ES-I3 (cell line): ENCODE results near the gene ATP13A3.

Experiments used
- H3K36me3 ChIP-seq: 2 replicates; pipeline ENCODE4 v1.6.1; 2013; ENCODE audit warnings: mild to moderate bottlenecking, low read length, control low read depth, moderate library complexity; ENCODE audit not compliant: insufficient read depth
- H3K4me1 ChIP-seq: 2 replicates; pipeline ENCODE4 v1.6.1; 2013; ENCODE audit warnings: mild to moderate bottlenecking, control low read depth, low read length; ENCODE audit not compliant: insufficient read depth
- H3K9ac ChIP-seq: 2 replicates; pipeline ENCODE4 v1.6.1; 2013; ENCODE audit warnings: low read depth, mild to moderate bottlenecking, low read length, moderate library complexity
- H3K9me3 ChIP-seq: 2 replicates; pipeline ENCODE4 v1.6.1; 2013; ENCODE audit warnings: mild to moderate bottlenecking, low read length, moderate library complexity; ENCODE audit not compliant: control insufficient read depth, insufficient read depth

The ATP13A3 gene

DNA sequence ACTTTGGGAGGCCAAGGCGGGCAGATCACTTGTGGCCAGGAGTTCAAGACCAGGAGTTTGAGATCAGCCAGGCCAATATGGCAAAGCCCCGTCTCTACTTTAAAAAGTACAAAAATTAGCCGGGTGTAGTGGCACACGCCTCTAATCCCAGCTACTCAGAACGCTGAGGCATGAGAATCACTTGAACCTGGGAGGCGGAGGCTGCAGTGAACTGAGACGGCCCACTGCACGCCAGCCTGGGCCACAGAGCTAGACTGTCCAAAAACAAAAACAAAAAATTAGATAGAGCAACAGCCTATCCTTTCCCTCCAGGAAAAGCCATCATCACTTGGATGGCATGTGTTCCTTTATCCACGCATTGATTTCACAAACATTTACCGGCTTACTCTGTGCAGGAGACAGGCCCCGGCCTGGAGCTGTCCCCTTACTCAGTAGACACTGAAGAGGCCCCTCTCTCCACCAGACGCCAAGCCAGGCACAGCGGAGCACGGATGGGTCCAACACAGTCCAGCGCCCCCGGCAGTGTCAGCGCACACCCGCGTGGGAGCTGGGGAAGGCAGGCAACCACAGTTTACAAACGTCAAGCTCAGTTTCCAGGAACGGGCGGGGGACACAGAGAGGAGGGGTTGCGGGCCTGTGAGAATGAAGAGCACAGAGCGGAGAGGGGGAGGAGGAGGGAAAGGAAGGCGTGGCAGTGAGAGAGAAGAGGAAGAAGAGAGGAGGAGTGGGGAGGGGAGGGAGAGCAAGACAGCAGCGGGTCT lies 90.8 kb downstream of the ATP13A3 start:
- Histone ChIP-seq H3K9ac (peak overlapping the region; percentile 20; the same call in 1 of the 2 replicates), H3K9me3 (no peaks in the 10 kb centered on the region), H3K4me1 (peaks cover 7% of the 10 kb centered on the region; the same call in 1 of the 2 replicates), H3K36me3 (no peaks in the 10 kb centered on the region)

DNA sequence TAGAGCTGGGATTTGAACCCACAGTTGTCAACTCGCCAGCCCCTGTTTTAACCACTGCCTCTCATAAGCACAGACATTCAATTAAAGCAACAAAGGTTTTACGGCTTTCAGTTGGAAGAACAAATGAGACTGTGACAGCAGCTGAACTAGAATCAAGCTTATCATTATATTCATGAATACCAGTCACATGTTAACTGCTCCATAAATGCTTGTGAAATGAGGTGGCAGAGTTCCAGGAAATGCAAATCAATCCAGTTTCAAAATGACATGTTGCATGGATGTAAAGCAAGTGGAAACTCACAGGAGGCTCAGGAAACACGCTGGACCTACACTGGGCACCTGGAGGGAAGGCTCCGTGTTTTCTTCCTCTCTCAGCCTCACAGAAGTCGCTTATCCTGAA lies 91.6 kb downstream of the ATP13A3 start:
- Histone ChIP-seq H3K36me3 (no peaks in the 10 kb centered on the region), H3K9ac (no peak overlapping the region), H3K4me1 (peaks cover 7% of the 10 kb centered on the region; the same call in 1 of the 2 replicates), H3K9me3 (no peaks in the 10 kb centered on the region)

DNA sequence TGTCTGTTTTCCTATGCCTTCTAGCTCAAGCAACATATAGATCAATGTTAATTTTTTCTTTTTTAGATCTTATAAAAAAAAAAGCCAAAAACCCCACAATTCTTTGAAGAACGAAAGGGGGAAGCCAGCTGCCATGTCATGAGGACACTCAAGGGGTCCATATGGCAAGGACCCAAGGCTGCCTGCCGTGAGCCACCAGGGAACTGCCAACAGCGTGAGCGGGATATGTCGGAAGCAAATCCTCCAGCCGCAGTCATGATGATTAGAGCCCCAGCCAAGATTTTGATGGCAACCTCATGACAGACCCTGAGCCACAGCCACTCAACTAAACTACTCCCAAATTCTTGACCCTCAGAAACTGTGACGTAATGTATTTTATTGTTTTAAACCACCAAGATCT lies 94.2 kb downstream of the ATP13A3 start:
- H3K4me1 ChIP-seq = peaks cover 6% of the 10 kb centered on the region; the same call in 1 of the 2 replicates
- no peak overlapping the region for H3K9ac ChIP-seq
- H3K36me3 ChIP-seq = no peaks in the 10 kb centered on the region
- H3K9me3 ChIP-seq = no peaks in the 10 kb centered on the region

DNA sequence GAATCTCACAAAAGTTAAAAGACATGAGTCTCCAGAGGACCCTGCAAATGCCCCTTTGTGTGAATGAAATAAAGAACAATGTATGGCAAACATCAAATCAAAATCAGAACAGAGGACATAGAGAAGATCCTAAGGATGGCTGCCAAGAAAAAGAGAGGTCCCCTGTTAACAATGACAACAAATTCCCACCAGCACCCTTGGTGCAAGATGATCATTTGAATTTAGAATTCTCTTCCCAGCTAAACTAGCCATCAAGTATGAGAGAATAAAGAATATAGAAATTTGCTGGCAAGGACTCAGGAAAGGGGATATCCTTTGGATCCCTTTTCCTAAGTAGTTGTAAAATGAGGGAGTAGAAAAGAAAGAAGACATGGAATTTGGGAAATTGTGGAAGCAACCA lies 96.0 kb downstream of the ATP13A3 start:
- H3K36me3 ChIP-seq = no peaks in the 10 kb centered on the region
- H3K4me1 ChIP-seq = no peaks in the 10 kb centered on the region; the same call in 1 of the 2 replicates
- H3K9ac ChIP-seq = no peak overlapping the region
- no peaks in the 10 kb centered on the region for H3K9me3 ChIP-seq

DNA sequence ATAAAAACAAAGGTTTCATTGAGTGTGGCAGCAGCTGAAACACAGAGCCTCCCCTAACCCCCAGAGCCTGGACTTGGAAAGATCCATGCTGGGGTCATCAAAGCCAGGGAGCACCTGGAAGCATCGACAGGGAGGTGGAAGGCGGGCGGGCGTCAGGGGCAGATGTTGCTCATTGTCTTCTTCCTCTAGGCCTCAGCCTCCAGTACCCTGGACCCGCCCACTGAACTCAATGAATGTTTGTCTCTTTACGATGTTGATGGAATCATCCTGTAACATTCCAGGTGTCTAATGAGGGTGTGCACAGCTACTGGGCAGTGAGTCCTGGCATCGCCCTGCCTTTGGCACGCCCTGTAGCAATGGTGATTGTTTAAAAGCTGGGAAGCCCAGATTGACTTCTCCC lies 97.5 kb downstream of the ATP13A3 start:
- no peaks in the 10 kb centered on the region for H3K4me1 ChIP-seq
- no peaks in the 10 kb centered on the region for H3K36me3 ChIP-seq
- H3K9me3 ChIP-seq = no peaks in the 10 kb centered on the region
- no peak overlapping the region for H3K9ac ChIP-seq

DNA sequence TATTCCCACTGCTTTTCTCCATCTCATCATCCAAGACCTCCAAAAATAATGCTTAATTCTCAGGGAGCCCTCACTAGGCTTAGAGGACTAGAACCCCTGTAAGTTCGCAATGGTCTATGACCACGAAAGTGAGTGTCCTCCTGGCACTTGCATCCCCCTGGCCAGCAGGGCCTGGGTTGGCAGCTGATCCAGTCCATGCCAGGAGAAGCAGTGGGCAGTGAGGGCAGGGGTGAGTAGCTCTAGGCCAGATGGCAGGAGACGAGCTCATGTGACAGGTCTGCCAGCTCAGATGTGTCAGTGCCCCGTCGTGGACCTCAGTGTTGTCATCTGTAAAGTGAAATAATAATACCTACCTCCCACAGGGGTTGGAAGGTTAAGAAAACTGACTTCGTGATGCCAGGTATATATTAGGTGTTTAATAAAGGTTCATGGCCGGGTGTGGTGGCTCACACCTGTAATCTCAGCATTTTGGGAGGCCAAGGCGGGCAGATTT lies 98.8 kb downstream of the ATP13A3 start:
- Histone ChIP-seq H3K4me1 (peaks cover 5% of the 10 kb centered on the region), H3K9ac (no peak overlapping the region), H3K9me3 (no peaks in the 10 kb centered on the region), H3K36me3 (no peaks in the 10 kb centered on the region)

DNA sequence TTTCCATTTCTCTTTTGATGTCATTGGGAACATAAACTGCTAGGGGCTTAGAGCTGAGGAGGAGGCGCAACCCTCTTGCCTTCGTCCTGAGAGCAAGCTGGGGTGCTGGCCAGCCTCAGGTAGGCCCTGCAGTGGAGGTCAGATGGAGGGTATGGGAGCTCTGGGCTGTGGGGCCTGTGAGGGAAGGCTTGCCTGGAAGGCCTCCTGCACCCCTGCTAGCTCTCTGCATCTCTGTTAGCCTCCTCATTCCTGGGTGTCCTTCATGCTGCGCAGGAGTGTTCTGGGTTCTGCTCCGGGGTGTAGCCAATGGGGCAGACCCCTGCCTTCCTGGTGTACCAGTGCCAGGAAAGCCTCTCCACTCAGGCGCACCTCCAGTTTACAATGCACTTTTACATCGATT lies 99.5 kb downstream of the ATP13A3 start:
- H3K36me3 ChIP-seq = no peaks in the 10 kb centered on the region
- H3K9ac ChIP-seq = no peak overlapping the region
- H3K9me3 ChIP-seq = no peaks in the 10 kb centered on the region
- peaks cover 10% of the 10 kb centered on the region for H3K4me1 ChIP-seq

DNA sequence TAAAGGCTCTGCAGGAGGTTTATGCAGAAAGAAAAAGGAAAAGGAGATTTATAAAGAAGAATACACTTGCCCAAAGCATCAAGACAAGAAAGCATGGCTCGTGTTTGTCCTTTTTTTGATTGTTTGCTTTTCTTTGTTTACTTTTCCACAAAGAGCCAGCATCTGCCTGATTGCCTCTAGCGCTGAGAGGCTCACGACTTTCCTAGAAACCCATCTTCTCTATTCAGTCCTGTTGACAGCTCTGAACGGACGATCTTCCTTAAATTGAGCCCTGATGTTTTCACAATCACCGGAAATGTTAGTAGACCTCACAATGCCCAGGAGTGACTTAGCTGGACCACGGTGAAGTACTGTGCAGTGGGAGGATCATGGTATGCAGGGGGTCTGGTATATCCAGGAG lies 100.2 kb downstream of the ATP13A3 start:
- H3K36me3 ChIP-seq = no peaks in the 10 kb centered on the region
- H3K9ac ChIP-seq = no peak overlapping the region
- peaks cover 11% of the 10 kb centered on the region for H3K4me1 ChIP-seq
- H3K9me3 ChIP-seq = no peaks in the 10 kb centered on the region

DNA sequence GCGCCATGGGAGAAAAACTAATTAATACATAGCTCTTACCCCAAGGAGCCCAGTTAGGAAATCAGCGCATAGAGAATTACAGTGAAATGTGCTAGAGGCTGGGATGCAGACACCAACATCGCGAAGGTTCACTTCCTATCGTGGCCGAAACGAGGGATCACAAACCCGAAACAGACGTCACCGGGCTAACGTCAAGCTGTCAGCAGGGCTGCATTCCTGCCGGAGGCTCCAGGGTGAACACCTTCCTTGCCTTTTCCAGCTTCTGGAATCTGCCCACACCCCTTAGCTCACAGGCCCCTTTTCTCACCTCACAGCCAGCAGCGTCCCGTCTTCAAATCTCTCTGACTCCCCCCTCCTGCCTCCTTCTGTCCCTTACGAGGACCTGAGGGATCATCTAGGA lies 100.7 kb downstream of the ATP13A3 start:
- Histone ChIP-seq H3K9ac (no peak overlapping the region), H3K4me1 (peaks cover 11% of the 10 kb centered on the region), H3K9me3 (no peaks in the 10 kb centered on the region), H3K36me3 (no peaks in the 10 kb centered on the region)

DNA sequence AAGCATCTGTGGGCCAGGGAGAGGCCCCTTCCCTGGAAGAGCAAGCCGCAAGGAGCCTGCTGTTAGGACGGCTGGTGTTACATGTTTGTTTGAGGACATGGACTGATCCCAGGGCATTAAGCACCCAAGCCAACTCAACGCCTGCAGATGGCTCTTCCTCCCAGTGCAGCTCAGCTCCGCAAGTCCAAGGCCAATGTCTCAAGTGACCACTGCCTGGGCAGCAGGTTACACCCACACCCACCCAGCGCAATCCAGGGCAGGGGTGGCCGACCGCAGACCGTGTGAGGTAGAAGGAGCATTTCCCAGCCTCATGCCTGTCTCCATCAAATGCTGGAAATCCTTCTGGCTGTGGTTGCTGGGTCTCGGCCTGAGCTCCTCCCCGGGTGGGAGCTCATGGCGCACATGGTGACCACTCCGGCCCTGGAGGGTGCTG lies 102.2 kb downstream of the ATP13A3 start:
- H3K36me3 ChIP-seq = no peaks in the 10 kb centered on the region
- H3K9me3 ChIP-seq = no peaks in the 10 kb centered on the region
- no peak overlapping the region for H3K9ac ChIP-seq
- H3K4me1 ChIP-seq = peaks cover 23% of the 10 kb centered on the region

DNA sequence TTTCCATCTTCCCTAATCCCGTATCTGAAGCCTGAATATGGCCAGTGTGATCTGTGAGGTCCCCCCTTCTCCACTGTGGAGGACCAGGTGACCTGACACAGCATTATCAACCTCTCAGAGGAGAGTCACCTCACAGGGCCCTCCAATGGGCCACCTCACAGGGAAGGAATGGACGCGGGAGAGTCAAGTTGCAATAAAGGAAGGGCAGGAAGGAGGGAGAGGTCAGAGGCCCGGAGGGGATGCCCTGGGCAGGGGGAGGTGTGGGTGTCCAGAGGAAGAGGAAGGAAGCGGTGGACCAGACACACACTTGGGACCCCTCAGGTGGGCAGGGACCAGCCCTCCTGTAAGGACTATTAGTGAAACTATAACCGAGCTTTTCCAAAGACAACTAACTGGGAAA lies 102.6 kb downstream of the ATP13A3 start:
- no peaks in the 10 kb centered on the region for H3K36me3 ChIP-seq
- peaks cover 23% of the 10 kb centered on the region for H3K4me1 ChIP-seq
- no peaks in the 10 kb centered on the region for H3K9me3 ChIP-seq
- no peak overlapping the region for H3K9ac ChIP-seq

DNA sequence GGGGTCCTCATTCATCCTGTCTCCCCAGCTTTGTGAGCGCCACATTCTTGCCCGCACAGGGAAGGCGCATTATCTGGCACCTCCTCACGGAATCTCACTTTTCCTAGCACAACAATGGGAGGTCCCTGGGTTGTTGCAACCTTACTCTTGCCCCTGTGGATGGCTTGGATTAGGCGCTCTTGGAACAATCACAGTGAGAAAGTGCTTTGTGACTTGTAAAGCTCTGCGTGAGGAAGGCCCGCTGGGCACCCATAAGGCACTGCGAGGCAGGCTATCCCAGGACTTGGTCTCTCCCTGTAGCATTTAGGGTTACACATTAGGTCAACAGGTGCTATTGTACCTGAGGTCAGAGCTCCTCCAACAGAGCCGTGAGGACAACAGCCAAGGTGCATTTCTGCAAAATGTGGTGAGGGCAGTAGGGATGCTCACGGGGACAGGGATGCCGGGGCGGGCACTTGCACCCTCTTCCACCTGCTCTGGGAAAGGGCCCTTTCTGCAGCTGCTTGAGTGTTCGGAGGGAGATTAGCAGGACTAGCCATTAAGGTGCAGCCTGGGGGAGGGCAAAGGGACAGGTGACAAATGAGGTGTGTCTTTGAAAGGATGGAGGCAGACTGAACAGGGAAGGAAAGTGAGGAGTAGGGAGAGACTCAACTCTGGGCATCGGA lies 103.4 kb downstream of the ATP13A3 start:
- Histone ChIP-seq H3K4me1 (peaks cover 23% of the 10 kb centered on the region), H3K9me3 (no peaks in the 10 kb centered on the region), H3K36me3 (no peaks in the 10 kb centered on the region), H3K9ac (no peak overlapping the region)

DNA sequence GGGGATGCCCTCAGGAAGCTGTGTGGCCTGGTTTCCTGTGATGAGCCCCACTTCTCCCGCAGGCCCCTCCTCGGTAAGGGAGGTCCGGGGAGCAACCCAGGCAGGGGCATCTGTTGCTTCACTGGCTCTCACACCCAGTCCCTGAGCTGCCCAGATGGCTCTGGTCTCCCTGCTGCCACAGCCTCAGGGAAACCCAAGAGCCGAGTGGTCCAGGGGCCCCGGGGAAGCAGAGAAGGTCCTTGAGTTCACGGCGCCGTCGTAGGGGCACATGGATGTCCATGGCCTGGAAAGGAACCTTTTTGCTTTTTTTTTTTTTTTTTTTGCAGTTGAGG lies 103.9 kb downstream of the ATP13A3 start:
- H3K9ac ChIP-seq = no peak overlapping the region
- peaks cover 23% of the 10 kb centered on the region for H3K4me1 ChIP-seq
- no peaks in the 10 kb centered on the region for H3K9me3 ChIP-seq
- no peaks in the 10 kb centered on the region for H3K36me3 ChIP-seq

DNA sequence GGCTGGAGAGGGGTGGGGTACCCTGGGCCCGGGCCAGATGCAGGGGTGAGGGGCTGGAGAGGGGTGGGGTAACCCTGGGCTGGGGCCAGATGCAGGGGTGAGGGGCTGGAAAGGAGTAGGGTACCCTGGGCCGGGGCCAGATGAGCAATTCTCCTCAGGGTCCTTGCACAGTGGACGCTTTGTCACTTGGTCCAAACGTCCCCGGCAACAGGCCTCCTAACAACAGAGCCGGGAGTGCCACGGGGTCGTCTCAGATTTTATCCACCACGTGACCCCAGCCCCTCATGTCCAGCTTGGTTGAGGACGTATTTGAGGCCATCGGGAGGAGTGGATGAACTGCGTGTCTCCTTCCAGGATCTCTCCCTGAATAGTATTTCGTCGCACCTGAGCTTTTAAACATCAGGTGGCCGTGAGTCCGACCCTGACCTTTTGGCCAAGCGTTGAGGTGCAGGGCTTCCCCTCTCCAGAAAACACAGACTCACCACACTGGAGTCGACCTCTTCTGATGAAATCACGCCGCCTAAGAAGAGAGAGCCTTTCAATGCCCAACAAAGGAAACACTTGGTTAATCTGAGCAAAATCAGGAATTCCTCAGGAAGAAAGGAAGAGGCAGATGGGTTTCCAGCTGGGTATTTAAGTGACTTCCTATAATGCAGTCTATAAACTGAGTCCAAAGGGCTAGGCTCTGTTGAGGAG lies 104.5 kb downstream of the ATP13A3 start:
- no peaks in the 10 kb centered on the region for H3K36me3 ChIP-seq
- H3K9me3 ChIP-seq = no peaks in the 10 kb centered on the region
- H3K4me1 ChIP-seq = peaks cover 23% of the 10 kb centered on the region
- H3K9ac ChIP-seq = no peak overlapping the region
